ENCODE results near the gene MTMR1. TPM values are rescaled to one million over a fixed set of nuclear protein-coding genes. Genes with fewer than 3 reads are reported as not detected.

Gene MTMR1
- total RNA-seq, 3 donors from 2014 or later (not counting 1 experiment from before 2014, with no cell fraction given): 43.0 to 45.1 (median 43.1) TPM

GRCh38 chrX:150651906-150652305 is 41.3 kb upstream of the MTMR1 start:
- H3K9me3 ChIP-seq (ENCODE audit: control insufficient read depth, insufficient read depth, low read length): no peaks in the 10 kb centered on the region
- no peak overlapping the region for H3K4me3 Mint-ChIP-seq
- no peaks in the 10 kb centered on the region for H3K4me1 Mint-ChIP-seq
- peaks cover 0 to 6% of the 10 kb centered on the region in 2 donors for H3K27me3 Mint-ChIP-seq (ENCODE audit: low read depth in 2 of 2)
- H3K36me3 ChIP-seq (ENCODE audit: control insufficient read depth, insufficient read depth, low read length): no peaks in the 10 kb centered on the region
- no peak overlapping the region for H3K27ac ChIP-seq (ENCODE audit: low read length)
- no peaks in the 10 kb centered on the region for H3K4me1 ChIP-seq (ENCODE audit: control insufficient read depth, insufficient read depth, low read length)
- no peaks in the 10 kb centered on the region for H3K9me3 Mint-ChIP-seq
- no peak overlapping the region for H3K4me3 ChIP-seq (ENCODE audit: low read length)
- ATAC-seq (no peak), DNase-seq (no peak)
- no peaks in the 10 kb centered on the region for H3K36me3 Mint-ChIP-seq
- no peak overlapping the region for H3K27ac Mint-ChIP-seq
- no peaks in the 10 kb centered on the region for H3K27me3 ChIP-seq (ENCODE audit: control insufficient read depth, insufficient read depth, low read length)
- 83% methylated on average over 1 of the region's 2 CpGs for WGBS (ENCODE audit: insufficient coverage)
- intact Hi-C loops (cut with micrococcal nuclease): no loop called here
- TF ChIP-seq CTCF (IDR thresholded peaks at IDR 0.05): no peak

DNA sequence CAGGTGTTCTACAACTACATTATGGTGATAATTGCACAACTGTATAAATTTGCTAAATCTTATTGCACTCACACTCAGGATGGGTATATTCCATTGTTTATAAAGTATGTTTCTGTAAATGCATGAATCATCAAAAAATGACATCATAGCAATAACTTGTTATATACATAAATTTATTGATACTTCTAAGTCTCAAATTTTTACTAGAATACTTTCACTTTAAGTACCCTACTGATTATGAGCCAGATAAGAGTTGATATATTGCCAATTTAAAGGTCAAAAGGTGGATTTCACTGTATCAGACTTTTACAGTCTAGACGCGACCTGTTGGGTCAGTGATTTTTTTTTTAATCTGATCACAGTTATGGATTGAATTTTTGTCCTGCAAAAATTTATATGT is 37.4 kb upstream of the MTMR1 start:
- DNase-seq (no peak), ATAC-seq (no peak)
- H3K4me3 ChIP-seq (ENCODE audit: low read length): no peak overlapping the region
- no peak overlapping the region for H3K27ac Mint-ChIP-seq
- H3K36me3 ChIP-seq (ENCODE audit: control insufficient read depth, insufficient read depth, low read length): no peaks in the 10 kb centered on the region
- no peak overlapping the region for H3K4me3 Mint-ChIP-seq
- no peaks in the 10 kb centered on the region for H3K4me1 Mint-ChIP-seq
- H3K4me1 ChIP-seq (ENCODE audit: control insufficient read depth, insufficient read depth, low read length): no peaks in the 10 kb centered on the region
- intact Hi-C loops (cut with micrococcal nuclease): no loop called here
- H3K9me3 ChIP-seq (ENCODE audit: control insufficient read depth, insufficient read depth, low read length): no peaks in the 10 kb centered on the region
- no peaks in the 10 kb centered on the region for H3K27me3 ChIP-seq (ENCODE audit: control insufficient read depth, insufficient read depth, low read length)
- H3K36me3 Mint-ChIP-seq: no peaks in the 10 kb centered on the region
- TF ChIP-seq CTCF (IDR thresholded peaks at IDR 0.05): no peak
- H3K27me3 Mint-ChIP-seq (ENCODE audit: low read depth in 2 of 2): peaks cover 0 to 3% of the 10 kb centered on the region in 2 donors
- no peak overlapping the region for H3K27ac ChIP-seq (ENCODE audit: low read length)
- no peaks in the 10 kb centered on the region for H3K9me3 Mint-ChIP-seq
- 100% methylated on average over 2 of the region's 2 CpGs for WGBS (ENCODE audit: insufficient coverage)

- H3K36me3 ChIP-seq (ENCODE audit: control insufficient read depth, insufficient read depth, low read length): peaks cover 7% of the 10 kb centered on the region
Measured at GRCh38 chrX:150663073-150663472, 30.1 kb upstream of the MTMR1 start.

More at GRCh38 chrX:150663073-150663472, 30.1 kb upstream of the MTMR1 start:
- Mint-ChIP-seq H3K4me3 (no peak overlapping the region), H3K27ac (no peak overlapping the region), H3K4me1 (no peaks in the 10 kb centered on the region), H3K36me3 (no peaks in the 10 kb centered on the region), H3K9me3 (no peaks in the 10 kb centered on the region), H3K27me3 (ENCODE audit: low read depth in 2 of 2) (no peaks in the 10 kb centered on the region)
- Histone ChIP-seq H3K4me3 (ENCODE audit: low read length) (no peak overlapping the region), H3K27me3 (ENCODE audit: control insufficient read depth, insufficient read depth, low read length) (no peaks in the 10 kb centered on the region), H3K4me1 (ENCODE audit: control insufficient read depth, insufficient read depth, low read length) (no peaks in the 10 kb centered on the region), H3K9me3 (ENCODE audit: control insufficient read depth, insufficient read depth, low read length) (no peaks in the 10 kb centered on the region), H3K27ac (ENCODE audit: low read length) (no peak overlapping the region)
- DNase-seq (no peak), ATAC-seq (no peak)
- intact Hi-C loops (cut with micrococcal nuclease): no loop called here
- TF ChIP-seq CTCF (IDR thresholded peaks at IDR 0.05): no peak
- WGBS (ENCODE audit: insufficient coverage): 95% methylated on average over 2 of the region's 2 CpGs

Measured in natural killer cell (primary cell).